Esophagus mucosa (tissue), 1 donor: ENCODE results near the gene ZFAND3. TPM values are rescaled to one million over a fixed set of nuclear protein-coding genes. Genes with fewer than 3 reads are reported as not detected.
"Not testable (repeated sequence)": the region's sequence is repeated elsewhere in the genome, so short reads cannot be mapped to it uniquely, and the experiment has no call there.

Experiments used
- ATAC-seq: fragments of 200-7000 bp; cut with Tn5 transposase; one replicate; pipeline ENCODE4 v1.9.1; 2020
- total RNA-seq: library from RNA; stranded (reverse); gene quantifications from one replicate; pipeline ENCODE4 v1.2.4, GENCODE V29; 2023
- donor health status: DM: yes; HTN: yes; CAD: no.

ZFAND3 gene
- total RNA-seq, 1 donor from 2014 or later: 42.6 TPM

GRCh38 chr6:37974943-37975342 is 155.4 kb downstream of the ZFAND3 start:
- no peak for ATAC-seq

GRCh38 chr6:37977715-37978114 is 158.2 kb downstream of the ZFAND3 start:
- no peak for ATAC-seq

GRCh38 chr6:37979392-37980221 is 160.1 kb downstream of the ZFAND3 start:
- ATAC-seq: peak; percentile 81

GRCh38 chr6:37980222-37980595 is 160.7 kb downstream of the ZFAND3 start:
- no peak for ATAC-seq

- no peak for ATAC-seq
Measured at GRCh38 chr6:37981626-37982025, 162.1 kb downstream of the ZFAND3 start.

GRCh38 chr6:37982317-37982716 is 162.8 kb downstream of the ZFAND3 start:
- ATAC-seq: no peak

GRCh38 chr6:37983720-37984501 is 164.4 kb downstream of the ZFAND3 start:
- no peak for ATAC-seq

GRCh38 chr6:37984578-37984977 is 165.1 kb downstream of the ZFAND3 start:
- peak; percentile 61 for ATAC-seq

GRCh38 chr6:37985355-37985754 is 165.8 kb downstream of the ZFAND3 start:
- ATAC-seq: no peak

GRCh38 chr6:37987018-37987417 is 167.5 kb downstream of the ZFAND3 start:
- no peak for ATAC-seq

GRCh38 chr6:37987559-37987958 is 168.0 kb downstream of the ZFAND3 start:
- ATAC-seq: no peak

GRCh38 chr6:37988127-37988526 is 168.6 kb downstream of the ZFAND3 start:
- no peak for ATAC-seq

GRCh38 chr6:37988696-37989095 is 169.2 kb downstream of the ZFAND3 start:
- no peak for ATAC-seq

GRCh38 chr6:37990762-37991525 is 171.4 kb downstream of the ZFAND3 start:
- no peak for ATAC-seq

GRCh38 chr6:37992749-37993148 is 173.2 kb downstream of the ZFAND3 start:
- no peak for ATAC-seq

- not testable (repeated sequence) for ATAC-seq
Measured at GRCh38 chr6:37993194-37993593, 173.7 kb downstream of the ZFAND3 start.

- ATAC-seq: no peak
Measured at GRCh38 chr6:37993596-37993995, 174.1 kb downstream of the ZFAND3 start.

GRCh38 chr6:37994223-37994622 is 174.7 kb downstream of the ZFAND3 start:
- ATAC-seq: no peak

GRCh38 chr6:37998366-37998765 is 178.8 kb downstream of the ZFAND3 start:
- ATAC-seq: no peak

- ATAC-seq: no peak
Measured at GRCh38 chr6:38001386-38001785, 181.9 kb downstream of the ZFAND3 start.

- ATAC-seq: no peak
Measured at GRCh38 chr6:38004908-38005307, 185.4 kb downstream of the ZFAND3 start.

GRCh38 chr6:38011937-38012336 is 192.4 kb downstream of the ZFAND3 start:
- no peak for ATAC-seq

- peak; percentile 53 for ATAC-seq
Measured at GRCh38 chr6:38012573-38012972, 193.0 kb downstream of the ZFAND3 start.
